HepG2 (cell line): Measurements from ENCODE around the gene CHKB. TPM values are rescaled to one million over a fixed set of nuclear protein-coding genes. Genes with fewer than 3 reads are reported as not detected.

Experiments
- CHD4 ChIP-seq: fragments of 200-600 bp; sonication (generic); IDR thresholded peaks from 2 replicates; pipeline ENCODE4 v1.7.0; 2017; ENCODE audit warnings: mild to moderate bottlenecking, low read length, borderline replicate concordance
- KAT2B ChIP-seq: fragments of 150-350 bp; IDR thresholded peaks from 2 replicates; pipeline ENCODE4 v1.6.1; 2014; ENCODE audit warnings: low read depth, low read length, borderline replicate concordance
- KDM2A ChIP-seq: sonication (generic); formaldehyde crosslinking; IDR thresholded peaks from 2 replicates; pipeline ENCODE4 v1.4.0; 2020; ENCODE audit warnings: low read depth, missing genetic modification reagents, borderline replicate concordance
- KLF16 ChIP-seq, 2 experiments: sonication (generic) in 1 of 2; formaldehyde crosslinking in 1 of 2; IDR thresholded peaks; 2 replicates each; pipeline versions ENCODE4 v1.6.1 to v1.8.0; 2016 to 2023; ENCODE audit warnings: missing genetic modification reagents in 2 of 2, missing compliant biosample characterization in 1 of 2
- MAFK ChIP-seq, 2 experiments: IDR thresholded peaks in 1 of 2; conservative IDR thresholded peaks in 1 of 2; 2 replicates each; pipeline ENCODE4 v1.6.1; 2011; ENCODE audit warnings: improper control_type of control experiment in 2 of 2, low read length in 2 of 2
- NR2C2 ChIP-seq: sonication (generic); formaldehyde crosslinking; IDR thresholded peaks from 2 replicates; pipeline ENCODE4 v1.4.0; 2020; ENCODE audit warnings: missing genetic modification reagents, mild to moderate bottlenecking, moderate library complexity, borderline replicate concordance
- SMAD3 ChIP-seq: sonication (generic); formaldehyde crosslinking; IDR thresholded peaks from 2 replicates; pipeline ENCODE4 v1.4.0; 2020; ENCODE audit warnings: missing genetic modification reagents
- TCF7 ChIP-seq: sonication (generic); IDR thresholded peaks from 2 replicates; pipeline ENCODE4 v1.6.1; 2016; ENCODE audit warnings: antibody characterized with exemption, low read depth
- ZFP82 ChIP-seq: sonication (generic); formaldehyde crosslinking; IDR thresholded peaks from 2 replicates; pipeline ENCODE4 v1.5.1; 2020; ENCODE audit warnings: mild to moderate bottlenecking, missing genetic modification reagents, borderline replicate concordance
- ZFX ChIP-seq: sonication (generic); formaldehyde crosslinking; IDR thresholded peaks from 2 replicates; pipeline ENCODE4 v1.4.0; 2020; ENCODE audit warnings: mild to moderate bottlenecking, low read depth, missing genetic modification reagents, moderate library complexity
- ZNF256 ChIP-seq: sonication (generic); formaldehyde crosslinking; conservative IDR thresholded peaks from 2 replicates; pipeline ENCODE4 v1.4.0; 2020; ENCODE audit warnings: missing genetic modification reagents
- ZNF337 ChIP-seq: sonication (generic); formaldehyde crosslinking; IDR thresholded peaks from 2 replicates; pipeline ENCODE4 v1.5.1; 2020; ENCODE audit warnings: missing genetic modification reagents, low read depth, mild to moderate bottlenecking, borderline replicate concordance
- polyA plus RNA-seq, 8 experiments: library from polyadenylated mRNA; depleted of rRNA in 3 of 8; stranded (reverse) in 7 of 8; unstranded in 1 of 8; fragments of >200 nt; fragmentation: Illumina TruSeq in 4 of 8; extraction: Trizol in 4 of 8; gene quantifications; 2 replicates each; pipeline versions ENCODE4 v1.2.1 to v1.2.3, GENCODE V29; 2011 to 2016; ENCODE audit warnings: low read depth in 4 of 8, missing spikeins in 1 of 8, mixed read lengths in 1 of 8; ENCODE audit not compliant: insufficient read depth in 1 of 8
- total RNA-seq, 5 experiments: library from RNA; depleted of rRNA; stranded (reverse); fragments of >200 nt; fragmentation: Illumina TruSeq; extraction: Trizol; gene quantifications; 2 replicates each; pipeline ENCODE4 v1.2.3, GENCODE V29; 2016; ENCODE audit warnings: low read depth in 1 of 5
- TF ChIP-seq, protein P1 (sequence below): sonication (generic); formaldehyde crosslinking; conservative IDR thresholded peaks from 2 replicates; pipeline ENCODE4 v1.4.0; 2020; ENCODE audit warnings: missing genetic modification reagents
- TF ChIP-seq, protein P2 (sequence below): IDR thresholded peaks from 2 replicates; pipeline ENCODE4 v1.6.1; 2012; ENCODE audit warnings: low read depth, low read length, improper control_type of control experiment
- TF ChIP-seq, protein P3 (sequence below): fragments of 450-650 bp; IDR thresholded peaks from 2 replicates; pipeline ENCODE4 v1.6.1; 2016
- TF ChIP-seq, protein P4 (sequence below): sonication (generic); formaldehyde crosslinking; IDR thresholded peaks from 2 replicates; pipeline ENCODE4 v1.4.0; 2020; ENCODE audit warnings: missing genetic modification reagents

Gene CHKB
- total and polyA plus RNA-seq, 2 of the 13 experiments (the other 11 are each of a cell fraction or from before 2014, with no cell fraction given): 24.5 to 42.7 TPM

DNA sequence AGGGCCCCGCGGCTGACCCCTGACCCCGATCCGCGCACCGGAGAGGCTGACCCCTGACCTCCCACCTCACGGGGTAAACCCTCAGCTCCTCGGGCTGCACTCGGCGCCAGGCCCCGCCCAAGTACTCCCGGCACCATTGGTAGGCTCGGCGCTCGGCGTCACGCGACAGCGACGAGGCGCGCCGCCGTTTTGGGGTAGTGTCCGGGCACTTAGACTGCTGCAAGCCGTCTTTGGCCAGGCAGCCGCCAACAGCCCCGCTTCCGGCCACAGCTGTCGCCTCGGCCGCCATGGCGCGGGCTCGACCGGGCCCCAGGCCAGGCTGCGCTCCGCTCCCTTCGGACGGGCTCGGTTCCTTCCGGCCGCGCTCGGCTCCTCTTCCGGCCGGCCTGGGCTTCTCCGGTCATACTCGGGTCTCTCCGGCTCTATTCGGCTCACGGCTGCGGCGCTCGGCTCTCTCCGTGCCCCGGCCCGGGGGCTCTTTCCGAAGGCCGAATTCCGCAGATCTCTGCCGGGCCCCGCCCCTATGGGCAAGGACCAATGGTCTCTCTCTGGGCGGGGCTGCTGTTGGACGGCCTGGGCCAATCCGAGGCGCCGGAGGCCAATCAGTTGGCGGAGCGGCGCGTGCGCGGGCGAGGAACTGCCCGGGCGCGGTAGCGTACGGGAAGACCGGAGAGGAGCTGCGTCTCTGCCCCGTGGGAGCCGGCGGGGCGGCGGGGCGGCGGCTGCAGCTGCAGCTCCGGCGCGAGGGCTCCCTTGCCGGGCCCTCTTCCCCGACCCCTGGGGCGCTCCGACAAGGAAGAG lies at the start of gene CHKB (continued):
- TF ChIP-seq, protein P1, sequence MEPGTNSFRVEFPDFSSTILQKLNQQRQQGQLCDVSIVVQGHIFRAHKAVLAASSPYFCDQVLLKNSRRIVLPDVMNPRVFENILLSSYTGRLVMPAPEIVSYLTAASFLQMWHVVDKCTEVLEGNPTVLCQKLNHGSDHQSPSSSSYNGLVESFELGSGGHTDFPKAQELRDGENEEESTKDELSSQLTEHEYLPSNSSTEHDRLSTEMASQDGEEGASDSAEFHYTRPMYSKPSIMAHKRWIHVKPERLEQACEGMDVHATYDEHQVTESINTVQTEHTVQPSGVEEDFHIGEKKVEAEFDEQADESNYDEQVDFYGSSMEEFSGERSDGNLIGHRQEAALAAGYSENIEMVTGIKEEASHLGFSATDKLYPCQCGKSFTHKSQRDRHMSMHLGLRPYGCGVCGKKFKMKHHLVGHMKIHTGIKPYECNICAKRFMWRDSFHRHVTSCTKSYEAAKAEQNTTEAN: peak; percentile 53; the same call in 1 of the 2 replicates
- TF ChIP-seq MAFK (conservative IDR thresholded peaks at IDR 0.05 in 1 of 2, IDR thresholded peaks at IDR 0.05 in 1 of 2; ENCODE audit: low read length in 2 of 2) (no peak), ZNF256 (CRISPR knock-in tag) (no peak; the same call in 1 of the 2 replicates), KAT2B (no peak), NR2C2 (peak; percentile 98), KLF16 (CRISPR knock-in tag; IDR thresholded peaks at IDR 0.05) (no peak; a peak in 1 of 4 replicates), SMAD3 (peak; percentile 37; the same call in 1 of the 2 replicates), TCF7 (no peak), ZNF337 (CRISPR knock-in tag) (peak; percentile 87), CHD4 (no peak), KDM2A (peak; percentile 85; the same call in 1 of the 2 replicates), ZFP82 (no peak; the same call in 1 of the 2 replicates), ZFX (CRISPR knock-in tag) (peak; percentile 86)
- TF ChIP-seq, protein P2, sequence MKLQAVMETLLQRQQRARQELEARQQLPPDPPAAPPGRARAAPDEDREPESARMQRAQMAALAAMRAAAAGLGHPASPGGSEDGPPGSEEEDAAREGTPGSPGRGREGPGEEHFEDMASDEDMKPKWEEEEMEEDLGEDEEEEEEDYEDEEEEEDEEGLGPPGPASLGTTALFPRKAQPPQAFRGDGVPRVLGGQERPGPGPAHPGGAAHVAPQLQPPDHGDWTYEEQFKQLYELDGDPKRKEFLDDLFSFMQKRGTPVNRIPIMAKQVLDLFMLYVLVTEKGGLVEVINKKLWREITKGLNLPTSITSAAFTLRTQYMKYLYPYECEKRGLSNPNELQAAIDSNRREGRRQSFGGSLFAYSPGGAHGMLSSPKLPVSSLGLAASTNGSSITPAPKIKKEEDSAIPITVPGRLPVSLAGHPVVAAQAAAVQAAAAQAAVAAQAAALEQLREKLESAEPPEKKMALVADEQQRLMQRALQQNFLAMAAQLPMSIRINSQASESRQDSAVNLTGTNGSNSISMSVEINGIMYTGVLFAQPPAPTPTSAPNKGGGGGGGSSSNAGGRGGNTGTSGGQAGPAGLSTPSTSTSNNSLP: no peak
- TF ChIP-seq, protein P3, sequence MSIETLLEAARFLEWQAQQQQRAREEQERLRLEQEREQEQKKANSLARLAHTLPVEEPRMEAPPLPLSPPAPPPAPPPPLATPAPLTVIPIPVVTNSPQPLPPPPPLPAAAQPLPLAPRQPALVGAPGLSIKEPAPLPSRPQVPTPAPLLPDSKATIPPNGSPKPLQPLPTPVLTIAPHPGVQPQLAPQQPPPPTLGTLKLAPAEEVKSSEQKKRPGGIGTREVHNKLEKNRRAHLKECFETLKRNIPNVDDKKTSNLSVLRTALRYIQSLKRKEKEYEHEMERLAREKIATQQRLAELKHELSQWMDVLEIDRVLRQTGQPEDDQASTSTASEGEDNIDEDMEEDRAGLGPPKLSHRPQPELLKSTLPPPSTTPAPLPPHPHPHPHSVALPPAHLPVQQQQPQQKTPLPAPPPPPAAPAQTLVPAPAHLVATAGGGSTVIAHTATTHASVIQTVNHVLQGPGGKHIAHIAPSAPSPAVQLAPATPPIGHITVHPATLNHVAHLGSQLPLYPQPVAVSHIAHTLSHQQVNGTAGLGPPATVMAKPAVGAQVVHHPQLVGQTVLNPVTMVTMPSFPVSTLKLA: no peak
- TF ChIP-seq, protein P4, sequence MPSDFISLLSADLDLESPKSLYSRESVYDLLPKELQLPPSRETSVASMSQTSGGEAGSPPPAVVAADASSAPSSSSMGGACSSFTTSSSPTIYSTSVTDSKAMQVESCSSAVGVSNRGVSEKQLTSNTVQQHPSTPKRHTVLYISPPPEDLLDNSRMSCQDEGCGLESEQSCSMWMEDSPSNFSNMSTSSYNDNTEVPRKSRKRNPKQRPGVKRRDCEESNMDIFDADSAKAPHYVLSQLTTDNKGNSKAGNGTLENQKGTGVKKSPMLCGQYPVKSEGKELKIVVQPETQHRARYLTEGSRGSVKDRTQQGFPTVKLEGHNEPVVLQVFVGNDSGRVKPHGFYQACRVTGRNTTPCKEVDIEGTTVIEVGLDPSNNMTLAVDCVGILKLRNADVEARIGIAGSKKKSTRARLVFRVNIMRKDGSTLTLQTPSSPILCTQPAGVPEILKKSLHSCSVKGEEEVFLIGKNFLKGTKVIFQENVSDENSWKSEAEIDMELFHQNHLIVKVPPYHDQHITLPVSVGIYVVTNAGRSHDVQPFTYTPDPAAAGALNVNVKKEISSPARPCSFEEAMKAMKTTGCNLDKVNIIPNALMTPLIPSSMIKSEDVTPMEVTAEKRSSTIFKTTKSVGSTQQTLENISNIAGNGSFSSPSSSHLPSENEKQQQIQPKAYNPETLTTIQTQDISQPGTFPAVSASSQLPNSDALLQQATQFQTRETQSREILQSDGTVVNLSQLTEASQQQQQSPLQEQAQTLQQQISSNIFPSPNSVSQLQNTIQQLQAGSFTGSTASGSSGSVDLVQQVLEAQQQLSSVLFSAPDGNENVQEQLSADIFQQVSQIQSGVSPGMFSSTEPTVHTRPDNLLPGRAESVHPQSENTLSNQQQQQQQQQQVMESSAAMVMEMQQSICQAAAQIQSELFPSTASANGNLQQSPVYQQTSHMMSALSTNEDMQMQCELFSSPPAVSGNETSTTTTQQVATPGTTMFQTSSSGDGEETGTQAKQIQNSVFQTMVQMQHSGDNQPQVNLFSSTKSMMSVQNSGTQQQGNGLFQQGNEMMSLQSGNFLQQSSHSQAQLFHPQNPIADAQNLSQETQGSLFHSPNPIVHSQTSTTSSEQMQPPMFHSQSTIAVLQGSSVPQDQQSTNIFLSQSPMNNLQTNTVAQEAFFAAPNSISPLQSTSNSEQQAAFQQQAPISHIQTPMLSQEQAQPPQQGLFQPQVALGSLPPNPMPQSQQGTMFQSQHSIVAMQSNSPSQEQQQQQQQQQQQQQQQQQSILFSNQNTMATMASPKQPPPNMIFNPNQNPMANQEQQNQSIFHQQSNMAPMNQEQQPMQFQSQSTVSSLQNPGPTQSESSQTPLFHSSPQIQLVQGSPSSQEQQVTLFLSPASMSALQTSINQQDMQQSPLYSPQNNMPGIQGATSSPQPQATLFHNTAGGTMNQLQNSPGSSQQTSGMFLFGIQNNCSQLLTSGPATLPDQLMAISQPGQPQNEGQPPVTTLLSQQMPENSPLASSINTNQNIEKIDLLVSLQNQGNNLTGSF (CRISPR knock-in tag): peak; percentile 89
